Suprapubic skin (tissue), 4 donors: ENCODE measurements around the gene SPC24.

Source experiments
- EP300 ChIP-seq: sonication (generic); formaldehyde crosslinking; IDR thresholded peaks from one replicate; pipeline ENCODE4 v1.6.1; 2017; ENCODE audit warnings: antibody characterized with exemption
- POLR2A ChIP-seq, 2 donors: fragments of 450-650 bp; IDR thresholded peaks; one replicate each; pipeline ENCODE4 v1.6.1; 2017; ENCODE audit warnings: antibody characterized with exemption in 2 of 2, mild to moderate bottlenecking in 2 of 2, moderate library complexity in 2 of 2
- POLR2AphosphoS5 ChIP-seq, 3 donors: sonication (generic); formaldehyde crosslinking; IDR thresholded peaks; one replicate each; pipeline ENCODE4 v1.6.1; 2017; ENCODE audit warnings: antibody characterized with exemption in 3 of 3
- TF ChIP-seq, protein P1 (sequence below), 2 donors: fragments of 200-600 bp in 1 of 2; fragments of 450-650 bp in 1 of 2; sonication (generic) in 1 of 2; IDR thresholded peaks; one replicate each; pipeline ENCODE4 v1.5.1; 2016 to 2019; ENCODE audit warnings: antibody characterized with exemption in 2 of 2, mild to moderate bottlenecking in 1 of 2, moderate library complexity in 1 of 2

- TF ChIP-seq, protein P1, sequence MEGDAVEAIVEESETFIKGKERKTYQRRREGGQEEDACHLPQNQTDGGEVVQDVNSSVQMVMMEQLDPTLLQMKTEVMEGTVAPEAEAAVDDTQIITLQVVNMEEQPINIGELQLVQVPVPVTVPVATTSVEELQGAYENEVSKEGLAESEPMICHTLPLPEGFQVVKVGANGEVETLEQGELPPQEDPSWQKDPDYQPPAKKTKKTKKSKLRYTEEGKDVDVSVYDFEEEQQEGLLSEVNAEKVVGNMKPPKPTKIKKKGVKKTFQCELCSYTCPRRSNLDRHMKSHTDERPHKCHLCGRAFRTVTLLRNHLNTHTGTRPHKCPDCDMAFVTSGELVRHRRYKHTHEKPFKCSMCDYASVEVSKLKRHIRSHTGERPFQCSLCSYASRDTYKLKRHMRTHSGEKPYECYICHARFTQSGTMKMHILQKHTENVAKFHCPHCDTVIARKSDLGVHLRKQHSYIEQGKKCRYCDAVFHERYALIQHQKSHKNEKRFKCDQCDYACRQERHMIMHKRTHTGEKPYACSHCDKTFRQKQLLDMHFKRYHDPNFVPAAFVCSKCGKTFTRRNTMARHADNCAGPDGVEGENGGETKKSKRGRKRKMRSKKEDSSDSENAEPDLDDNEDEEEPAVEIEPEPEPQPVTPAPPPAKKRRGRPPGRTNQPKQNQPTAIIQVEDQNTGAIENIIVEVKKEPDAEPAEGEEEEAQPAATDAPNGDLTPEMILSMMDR (IDR thresholded peaks at IDR 0.05): no peak
- TF ChIP-seq EP300: no peak
- TF ChIP-seq POLR2AphosphoS5 (IDR thresholded peaks at IDR 0.05): no peak
- no peak for TF ChIP-seq POLR2A (IDR thresholded peaks at IDR 0.05)
Measured at GRCh38 chr19:11098327-11098726, 57.3 kb downstream of the SPC24 start.
